ENCODE measurements around the gene DPP10.

GRCh38 chr2:114714313-114714712 is 271.9 kb downstream of the DPP10 start:
- TF ChIP-seq EP300 (IDR thresholded peaks at IDR 0.05) (no peak), CTCF (IDR thresholded peaks at IDR 0.05) (no peak), POLR2A (IDR thresholded peaks at IDR 0.05) (no peak)

All from sigmoid colon (tissue), 4 donors.